ENCODE data around the gene RNU2-1.

- TF ChIP-seq, protein P1, sequence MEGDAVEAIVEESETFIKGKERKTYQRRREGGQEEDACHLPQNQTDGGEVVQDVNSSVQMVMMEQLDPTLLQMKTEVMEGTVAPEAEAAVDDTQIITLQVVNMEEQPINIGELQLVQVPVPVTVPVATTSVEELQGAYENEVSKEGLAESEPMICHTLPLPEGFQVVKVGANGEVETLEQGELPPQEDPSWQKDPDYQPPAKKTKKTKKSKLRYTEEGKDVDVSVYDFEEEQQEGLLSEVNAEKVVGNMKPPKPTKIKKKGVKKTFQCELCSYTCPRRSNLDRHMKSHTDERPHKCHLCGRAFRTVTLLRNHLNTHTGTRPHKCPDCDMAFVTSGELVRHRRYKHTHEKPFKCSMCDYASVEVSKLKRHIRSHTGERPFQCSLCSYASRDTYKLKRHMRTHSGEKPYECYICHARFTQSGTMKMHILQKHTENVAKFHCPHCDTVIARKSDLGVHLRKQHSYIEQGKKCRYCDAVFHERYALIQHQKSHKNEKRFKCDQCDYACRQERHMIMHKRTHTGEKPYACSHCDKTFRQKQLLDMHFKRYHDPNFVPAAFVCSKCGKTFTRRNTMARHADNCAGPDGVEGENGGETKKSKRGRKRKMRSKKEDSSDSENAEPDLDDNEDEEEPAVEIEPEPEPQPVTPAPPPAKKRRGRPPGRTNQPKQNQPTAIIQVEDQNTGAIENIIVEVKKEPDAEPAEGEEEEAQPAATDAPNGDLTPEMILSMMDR (IDR thresholded peaks at IDR 0.05; ENCODE audit: insufficient read depth, low read length) = no peak
- TF ChIP-seq REST (IDR thresholded peaks at IDR 0.05; ENCODE audit: insufficient replicate concordance, low read depth) = no peak
Measured at GRCh38 chr17:43212641-43213490, 20.9 kb downstream of the RNU2-1 start.
